Measurements from ENCODE around the gene FGFRL1. TPM values are rescaled to one million over a fixed set of nuclear protein-coding genes. Genes with fewer than 3 reads are reported as not detected.

Gene FGFRL1, protein sequence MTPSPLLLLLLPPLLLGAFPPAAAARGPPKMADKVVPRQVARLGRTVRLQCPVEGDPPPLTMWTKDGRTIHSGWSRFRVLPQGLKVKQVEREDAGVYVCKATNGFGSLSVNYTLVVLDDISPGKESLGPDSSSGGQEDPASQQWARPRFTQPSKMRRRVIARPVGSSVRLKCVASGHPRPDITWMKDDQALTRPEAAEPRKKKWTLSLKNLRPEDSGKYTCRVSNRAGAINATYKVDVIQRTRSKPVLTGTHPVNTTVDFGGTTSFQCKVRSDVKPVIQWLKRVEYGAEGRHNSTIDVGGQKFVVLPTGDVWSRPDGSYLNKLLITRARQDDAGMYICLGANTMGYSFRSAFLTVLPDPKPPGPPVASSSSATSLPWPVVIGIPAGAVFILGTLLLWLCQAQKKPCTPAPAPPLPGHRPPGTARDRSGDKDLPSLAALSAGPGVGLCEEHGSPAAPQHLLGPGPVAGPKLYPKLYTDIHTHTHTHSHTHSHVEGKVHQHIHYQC
- 10 to 100 TPM; 19.8 to 40.0 (median 22.9) TPM for total RNA-seq

DNA sequence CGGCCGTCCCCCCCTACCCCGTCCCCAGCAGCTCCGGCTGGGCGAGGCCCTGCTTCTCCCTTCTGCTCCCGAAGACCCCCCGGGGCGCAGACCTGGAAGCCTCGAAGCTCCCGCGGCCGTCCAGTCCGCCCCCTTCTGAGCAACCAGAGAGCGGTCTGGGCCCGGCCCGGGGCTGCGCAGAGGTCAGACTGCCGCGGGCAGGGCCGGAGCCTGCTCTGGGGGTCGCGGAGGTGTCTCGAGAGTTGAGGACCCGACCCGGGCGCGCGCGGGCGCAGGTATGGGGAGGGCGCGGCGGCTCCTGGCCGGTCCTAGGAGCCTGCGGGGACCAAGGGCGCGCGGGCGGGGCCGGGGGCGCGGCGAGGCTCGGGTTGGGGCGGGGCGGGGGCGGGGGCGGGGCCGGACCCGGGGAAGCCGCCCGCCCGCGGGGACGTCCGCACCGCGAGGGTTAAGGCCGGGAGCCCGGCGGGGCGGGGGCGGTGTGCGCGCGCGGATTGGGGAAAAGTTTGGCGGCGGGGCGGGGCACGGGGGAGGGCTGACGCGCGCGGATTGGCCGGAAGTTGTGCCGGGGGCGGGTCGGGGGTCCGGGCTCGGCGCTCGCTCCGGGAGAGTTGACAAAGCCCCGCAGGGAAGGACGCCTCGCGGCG, at the start of gene FGFRL1:
FGFRL1 (plus strand) TSS at position 605 of the 644 bp plus-strand sequence. CDS start 860 bp downstream, outside the sequence.
- Histone ChIP-seq H3K4me3 (peak within 1 kb of the TSS; percentile 47 to 81 (median 66)), H3K4me1 (peaks cover 9 to 16% of the 10 kb centered on the region in 2 donors), H3K9me3 (no peaks in the 10 kb centered on the region), H3K36me3 (no peaks in the 10 kb centered on the region), H3K27me3 (peaks cover 0 to 1% of the 10 kb centered on the region in 2 donors), H3K27ac (peak within 1 kb of the TSS; percentile 75 to 85)
- intact Hi-C loops (cut with DNase I; ENCODE audit: low total_unique reads) = no loop called here
- peak; percentile 76 to 92 for DNase-seq (ENCODE audit: low spot score in 2 of 2)
- TF ChIP-seq, protein P1, sequence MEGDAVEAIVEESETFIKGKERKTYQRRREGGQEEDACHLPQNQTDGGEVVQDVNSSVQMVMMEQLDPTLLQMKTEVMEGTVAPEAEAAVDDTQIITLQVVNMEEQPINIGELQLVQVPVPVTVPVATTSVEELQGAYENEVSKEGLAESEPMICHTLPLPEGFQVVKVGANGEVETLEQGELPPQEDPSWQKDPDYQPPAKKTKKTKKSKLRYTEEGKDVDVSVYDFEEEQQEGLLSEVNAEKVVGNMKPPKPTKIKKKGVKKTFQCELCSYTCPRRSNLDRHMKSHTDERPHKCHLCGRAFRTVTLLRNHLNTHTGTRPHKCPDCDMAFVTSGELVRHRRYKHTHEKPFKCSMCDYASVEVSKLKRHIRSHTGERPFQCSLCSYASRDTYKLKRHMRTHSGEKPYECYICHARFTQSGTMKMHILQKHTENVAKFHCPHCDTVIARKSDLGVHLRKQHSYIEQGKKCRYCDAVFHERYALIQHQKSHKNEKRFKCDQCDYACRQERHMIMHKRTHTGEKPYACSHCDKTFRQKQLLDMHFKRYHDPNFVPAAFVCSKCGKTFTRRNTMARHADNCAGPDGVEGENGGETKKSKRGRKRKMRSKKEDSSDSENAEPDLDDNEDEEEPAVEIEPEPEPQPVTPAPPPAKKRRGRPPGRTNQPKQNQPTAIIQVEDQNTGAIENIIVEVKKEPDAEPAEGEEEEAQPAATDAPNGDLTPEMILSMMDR (IDR thresholded peaks at IDR 0.05) = no peak
- no peak for TF ChIP-seq POLR2AphosphoS5 (IDR thresholded peaks at IDR 0.05)
- TF ChIP-seq POLR2A (IDR thresholded peaks at IDR 0.05) = no peak

DNA sequence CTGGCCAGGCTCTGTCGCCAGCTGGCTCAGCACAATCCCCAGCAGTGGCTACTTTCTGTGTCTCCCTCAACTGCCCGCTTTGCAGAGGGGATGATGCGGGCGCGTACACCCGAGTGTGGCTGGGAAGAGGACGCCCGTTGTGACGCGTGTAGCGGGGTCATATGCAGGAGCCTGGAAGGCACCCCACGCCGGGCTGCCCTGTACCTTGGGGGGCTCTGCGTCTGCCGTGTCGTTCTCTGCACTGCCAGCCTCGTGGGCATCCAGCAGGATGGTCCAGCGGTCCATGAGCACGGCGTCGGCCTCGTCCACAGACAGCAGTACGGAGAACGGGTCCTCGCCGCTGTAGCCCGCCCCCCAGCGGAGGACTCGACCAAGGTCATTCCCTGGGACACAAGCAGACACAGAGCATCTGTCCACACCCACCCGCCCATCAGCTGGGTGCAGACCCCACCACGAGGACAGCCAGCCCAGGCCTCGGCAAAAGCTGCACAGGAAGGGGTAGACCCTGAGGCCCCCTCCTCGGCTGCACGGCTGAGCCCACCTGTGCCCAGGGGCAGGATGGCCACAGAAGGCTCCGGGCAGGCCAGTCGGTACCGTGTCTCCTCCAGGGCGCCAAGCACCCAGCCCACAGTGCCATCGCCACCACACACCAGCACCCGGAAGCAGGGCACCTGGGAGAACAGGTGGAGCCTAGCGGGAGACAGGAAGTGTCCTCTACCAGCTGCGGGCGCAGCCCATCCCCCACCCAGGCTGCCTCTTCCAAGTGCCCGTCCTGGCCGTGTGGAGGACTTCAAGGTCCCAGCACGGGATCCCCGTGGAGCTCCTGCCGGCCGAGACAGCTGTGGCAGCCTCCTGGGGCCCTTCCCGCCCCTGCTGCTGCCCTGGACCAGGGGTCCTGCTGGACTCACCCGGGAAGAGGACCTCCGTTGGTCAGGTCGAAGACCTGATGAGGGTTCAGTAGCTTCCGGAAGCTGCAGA, 48.9 kb upstream of the FGFRL1 start:
- Histone ChIP-seq H3K4me3 (no peak overlapping the region), H3K27me3 (no peaks in the 10 kb centered on the region), H3K27ac (no peak overlapping the region), H3K36me3 (peaks cover 6% of the 10 kb centered on the region), H3K9me3 (no peaks in the 10 kb centered on the region), H3K4me1 (no peaks in the 10 kb centered on the region)
- no peak for DNase-seq (ENCODE audit: low spot score in 2 of 2)
- TF ChIP-seq, protein P1 (IDR thresholded peaks at IDR 0.05) = no peak
- TF ChIP-seq POLR2AphosphoS5 (IDR thresholded peaks at IDR 0.05) = no peak
- TF ChIP-seq POLR2A (IDR thresholded peaks at IDR 0.05) = no peak
- intact Hi-C loops (cut with DNase I; ENCODE audit: low total_unique reads) = no loop called here

DNA sequence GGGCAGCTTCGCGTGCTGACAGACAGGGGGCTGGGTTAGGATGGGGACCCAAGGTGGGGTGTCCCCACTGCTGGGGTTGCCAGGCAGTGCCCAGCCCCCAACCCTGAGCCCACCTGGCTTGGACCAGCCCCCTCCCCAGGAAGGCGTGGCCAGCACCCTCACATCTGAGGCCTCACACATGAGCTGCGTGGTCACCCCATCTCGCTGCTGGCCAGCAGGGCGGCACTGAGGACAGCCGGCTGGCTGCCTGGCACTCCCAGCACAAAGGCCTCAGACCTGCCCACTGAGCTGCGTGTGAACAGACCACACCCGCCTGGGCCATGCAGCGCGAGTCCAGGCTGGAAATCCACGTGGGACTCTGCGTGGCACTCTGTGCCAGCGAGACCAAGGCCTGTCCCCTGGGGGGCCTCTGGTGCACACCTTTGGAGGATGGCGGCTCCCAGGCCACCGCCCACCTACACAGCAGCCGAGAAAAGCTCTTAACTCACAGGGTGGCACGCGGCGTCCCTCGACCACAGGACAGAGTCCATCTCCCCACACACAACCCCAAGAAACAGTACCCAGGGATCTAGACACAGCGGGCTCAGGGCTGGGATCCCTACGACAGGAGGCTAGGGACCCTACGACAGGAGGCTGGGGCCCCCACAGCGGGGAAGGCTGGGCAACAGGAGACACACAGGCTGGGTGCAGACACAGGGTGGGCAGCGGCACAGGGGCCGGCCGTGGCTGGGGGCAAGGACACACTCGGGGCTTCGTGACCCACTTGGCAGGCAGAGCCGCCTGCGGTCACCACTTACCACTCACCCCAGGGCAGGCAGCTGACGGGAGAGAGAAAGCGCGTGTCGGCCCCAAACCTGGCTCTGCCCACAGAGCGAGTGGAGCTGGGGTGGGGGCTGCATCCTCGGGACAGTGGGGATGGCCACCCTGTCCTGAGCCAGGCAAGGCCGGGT, 47.9 kb upstream of the FGFRL1 start:
- TF ChIP-seq POLR2AphosphoS5 (IDR thresholded peaks at IDR 0.05) = no peak
- TF ChIP-seq POLR2A (IDR thresholded peaks at IDR 0.05) = no peak
- TF ChIP-seq, protein P1 (IDR thresholded peaks at IDR 0.05) = no peak
- Histone ChIP-seq H3K27ac (no peak overlapping the region), H3K4me1 (no peaks in the 10 kb centered on the region), H3K4me3 (no peak overlapping the region), H3K36me3 (peaks cover 3% of the 10 kb centered on the region), H3K27me3 (no peaks in the 10 kb centered on the region), H3K9me3 (no peaks in the 10 kb centered on the region)
- intact Hi-C loops (cut with DNase I; ENCODE audit: low total_unique reads) = no loop called here
- DNase-seq (ENCODE audit: low spot score in 2 of 2) = no peak

DNA sequence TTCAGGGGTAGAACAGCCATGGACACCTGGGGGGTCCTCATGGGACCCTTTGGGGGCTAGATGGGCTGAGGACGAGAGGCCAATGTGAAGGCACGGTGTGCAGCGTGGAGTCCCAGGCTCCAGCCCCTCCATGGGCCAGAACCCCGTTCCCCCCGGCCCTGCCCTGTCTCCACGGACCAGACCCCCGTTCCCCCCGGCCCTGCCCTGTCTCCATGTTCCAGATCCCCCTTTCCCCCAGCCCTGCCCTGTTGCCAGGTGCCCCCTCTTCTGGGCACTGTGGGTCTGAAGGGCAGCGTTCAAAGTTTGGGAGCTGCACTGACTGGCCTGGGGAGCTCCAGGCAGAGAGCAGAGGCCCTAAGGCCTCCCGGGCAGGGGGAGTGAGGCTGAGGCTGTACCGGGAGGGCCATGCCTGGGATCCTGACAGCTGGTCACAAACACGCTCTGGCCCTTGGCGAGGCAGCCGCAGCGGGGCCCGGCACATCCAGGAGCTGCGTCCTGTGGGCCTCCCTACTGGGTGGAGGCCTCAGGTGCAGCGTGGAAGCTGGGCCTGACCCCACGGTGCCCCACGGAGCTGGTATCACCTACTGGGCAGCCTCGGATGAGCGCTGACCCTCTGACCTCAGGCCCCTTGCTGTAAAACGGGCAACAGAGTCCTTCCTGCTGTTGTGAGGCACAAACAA, 46.9 kb upstream of the FGFRL1 start:
- H3K27ac ChIP-seq = no peak overlapping the region
- DNase-seq (ENCODE audit: low spot score in 2 of 2) = no peak
- no peaks in the 10 kb centered on the region for H3K9me3 ChIP-seq
- TF ChIP-seq POLR2AphosphoS5 (IDR thresholded peaks at IDR 0.05) = no peak
- TF ChIP-seq, protein P1 (IDR thresholded peaks at IDR 0.05) = no peak
- no peak for TF ChIP-seq POLR2A (IDR thresholded peaks at IDR 0.05)
- no peaks in the 10 kb centered on the region for H3K27me3 ChIP-seq
- H3K4me1 ChIP-seq = no peaks in the 10 kb centered on the region
- no peak overlapping the region for H3K4me3 ChIP-seq
- intact Hi-C loops (cut with DNase I; ENCODE audit: low total_unique reads) = no loop called here
- H3K36me3 ChIP-seq = no peaks in the 10 kb centered on the region

All from breast epithelium (tissue), 4 donors.